HEK293 (cell line): ENCODE measurements around the gene VDR.

Experiments used
- CTCF ChIA-PET: fragments of 350-600 bp; formaldehyde crosslinking; extraction: SDS; loops from one replicate; lab custom pipeline; 2021; ENCODE audit warnings: antibody characterized with exemption; lab: Yijun Ruan, JAX
- POLR2A ChIA-PET: fragments of 300-600 bp; formaldehyde crosslinking; extraction: SDS; loops from one replicate; lab custom pipeline; 2020; ENCODE audit warnings: antibody characterized with exemption, inconsistent platforms; lab: Yijun Ruan, JAX
- H3K27ac ChIP-seq: fragments of 200-500 bp; sonication (Bioruptor generic); 2 replicates; pipeline ENCODE4 v1.5.1; 2014; ENCODE audit warnings: low read depth, low read length, control low read depth, inconsistent platforms; ENCODE audit errors: extremely low read depth
- H3K36me3 ChIP-seq, 2 experiments: fragments of 200-500 bp in 1 of 2; sonication (Bioruptor generic) in 1 of 2; 1 replicate in 1 of 2; 2 replicates in 1 of 2; pipeline ENCODE4 v1.5.1; 2014 to 2017; ENCODE audit warnings: inconsistent platforms in 2 of 2, low read length in 2 of 2; ENCODE audit not compliant: control insufficient read depth in 2 of 2, insufficient read depth in 1 of 2
- H3K4me1 ChIP-seq: fragments of 200-500 bp; sonication (Bioruptor generic); 2 replicates; pipeline ENCODE4 v1.5.1; 2014; ENCODE audit warnings: mild to moderate bottlenecking, low read length, inconsistent platforms; ENCODE audit not compliant: control insufficient read depth, insufficient read depth
- H3K4me3 ChIP-seq: 2 replicates; pipeline ENCODE4 v1.5.1; 2011; ENCODE audit warnings: low read depth, mild to moderate bottlenecking, control low read depth, low read length, moderate library complexity
- H3K9me3 ChIP-seq: fragments of 200-500 bp; sonication (Bioruptor generic); 2 replicates; pipeline ENCODE4 v1.5.1; 2014; ENCODE audit warnings: low read depth, low read length, inconsistent platforms; ENCODE audit not compliant: control insufficient read depth, insufficient read depth
- KLF1 ChIP-seq: fragments of 450-650 bp; formaldehyde crosslinking; IDR thresholded peaks from 2 replicates; pipeline ENCODE4 v1.5.1; 2016; ENCODE audit warnings: missing biosample characterization, missing genetic modification characterization
- MZF1 ChIP-seq: fragments of 450-650 bp; formaldehyde crosslinking; IDR thresholded peaks from 2 replicates; pipeline ENCODE4 v1.5.1; 2017; ENCODE audit warnings: missing biosample characterization, missing genetic modification characterization, borderline replicate concordance
- OSR2 ChIP-seq: fragments of 450-650 bp; formaldehyde crosslinking; IDR thresholded peaks from 2 replicates; pipeline ENCODE4 v1.5.1; 2016; ENCODE audit warnings: missing biosample characterization, missing genetic modification characterization
- ZFP41 ChIP-seq: fragments of 450-650 bp; formaldehyde crosslinking; IDR thresholded peaks from 2 replicates; pipeline ENCODE4 v1.5.1; 2016; ENCODE audit warnings: missing biosample characterization, missing genetic modification characterization, borderline replicate concordance
- ZIC2 ChIP-seq: fragments of 450-650 bp; formaldehyde crosslinking; IDR thresholded peaks from 2 replicates; pipeline ENCODE4 v1.5.1; 2016; ENCODE audit warnings: missing biosample characterization, missing genetic modification characterization
- ZNF266 ChIP-seq: fragments of 450-650 bp; formaldehyde crosslinking; IDR thresholded peaks from 2 replicates; pipeline ENCODE4 v1.5.1; 2016; ENCODE audit warnings: missing biosample characterization, missing genetic modification characterization, low read depth
- ZNF426 ChIP-seq: fragments of 450-650 bp; formaldehyde crosslinking; IDR thresholded peaks from 2 replicates; pipeline ENCODE4 v1.5.1; 2017; ENCODE audit warnings: missing biosample characterization, missing genetic modification characterization, mild to moderate bottlenecking, inconsistent platforms, moderate library complexity
- ZNF624 ChIP-seq: fragments of 450-650 bp; formaldehyde crosslinking; IDR thresholded peaks from 2 replicates; pipeline ENCODE4 v1.5.1; 2017; ENCODE audit warnings: missing biosample characterization, missing genetic modification characterization
- ZNF843 ChIP-seq: fragments of 450-650 bp; formaldehyde crosslinking; IDR thresholded peaks from 2 replicates; pipeline ENCODE4 v1.5.1; 2016; ENCODE audit warnings: missing biosample characterization, missing genetic modification characterization
- TF ChIP-seq, protein P1 (sequence below): fragments of 450-650 bp; formaldehyde crosslinking; IDR thresholded peaks from 2 replicates; pipeline ENCODE4 v1.5.1; 2016; ENCODE audit warnings: missing biosample characterization, missing genetic modification characterization

Gene VDR

DNA sequence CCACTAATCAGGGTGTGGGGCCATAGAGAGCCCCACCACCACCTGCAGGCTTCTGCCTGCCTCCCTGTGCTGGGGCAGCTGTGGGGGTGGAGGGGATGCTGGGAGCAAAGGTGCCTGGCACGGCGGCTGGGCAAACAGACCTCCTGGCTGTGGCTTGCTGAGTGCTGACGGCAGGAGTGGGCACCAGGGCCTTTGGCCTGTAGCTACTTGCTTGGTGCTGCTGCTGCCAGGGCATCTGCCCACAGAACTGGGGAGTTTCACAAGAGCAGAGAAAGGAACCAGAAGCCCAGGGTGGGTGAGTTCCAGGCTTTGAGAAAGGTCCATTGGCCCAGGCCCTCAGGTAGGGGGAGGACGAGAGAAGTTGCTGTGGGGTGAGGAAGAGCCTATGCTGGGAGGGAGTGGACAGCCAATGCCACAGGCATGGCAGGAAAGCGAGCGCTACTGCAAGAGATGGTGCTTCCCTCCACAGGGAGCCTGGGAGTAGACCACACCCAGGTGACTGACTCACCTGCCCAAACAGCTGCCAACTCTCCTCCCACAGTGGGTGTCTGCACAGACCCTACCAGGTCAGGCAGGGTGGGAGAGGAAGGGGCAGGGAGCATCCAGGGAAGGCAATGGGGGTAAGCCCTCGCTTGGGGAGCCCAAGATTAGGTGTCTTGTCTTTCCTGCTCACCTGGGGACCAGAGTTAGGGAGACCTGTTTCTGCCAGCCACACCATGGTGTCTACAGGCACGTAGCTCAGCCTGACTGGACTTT, 46.1 kb downstream of the VDR start:
- no peak overlapping the region for H3K27ac ChIP-seq
- no peaks in the 10 kb centered on the region for H3K4me1 ChIP-seq
- POLR2A ChIA-PET: no interaction called here
- TF ChIP-seq OSR2 (tag by site-specific recombination): no peak
- 0 out of 2 replicates have a peak, but pooled peaks have one; percentile 43 for TF ChIP-seq KLF1 (tag by site-specific recombination)
- TF ChIP-seq ZIC2 (tag by site-specific recombination): peak; percentile 30; the same call in 1 of the 2 replicates
- no peaks in the 10 kb centered on the region for H3K36me3 ChIP-seq
- H3K9me3 ChIP-seq: no peaks in the 10 kb centered on the region
- CTCF ChIA-PET: interaction anchor here (0.6 to 1.7 kb wide), 4 partner anchors 9 to 117 kb away, joined by 3 to 5 read pairs (median 4); no protein-coding TSS in a partner anchor
- no peak overlapping the region for H3K4me3 ChIP-seq

DNA sequence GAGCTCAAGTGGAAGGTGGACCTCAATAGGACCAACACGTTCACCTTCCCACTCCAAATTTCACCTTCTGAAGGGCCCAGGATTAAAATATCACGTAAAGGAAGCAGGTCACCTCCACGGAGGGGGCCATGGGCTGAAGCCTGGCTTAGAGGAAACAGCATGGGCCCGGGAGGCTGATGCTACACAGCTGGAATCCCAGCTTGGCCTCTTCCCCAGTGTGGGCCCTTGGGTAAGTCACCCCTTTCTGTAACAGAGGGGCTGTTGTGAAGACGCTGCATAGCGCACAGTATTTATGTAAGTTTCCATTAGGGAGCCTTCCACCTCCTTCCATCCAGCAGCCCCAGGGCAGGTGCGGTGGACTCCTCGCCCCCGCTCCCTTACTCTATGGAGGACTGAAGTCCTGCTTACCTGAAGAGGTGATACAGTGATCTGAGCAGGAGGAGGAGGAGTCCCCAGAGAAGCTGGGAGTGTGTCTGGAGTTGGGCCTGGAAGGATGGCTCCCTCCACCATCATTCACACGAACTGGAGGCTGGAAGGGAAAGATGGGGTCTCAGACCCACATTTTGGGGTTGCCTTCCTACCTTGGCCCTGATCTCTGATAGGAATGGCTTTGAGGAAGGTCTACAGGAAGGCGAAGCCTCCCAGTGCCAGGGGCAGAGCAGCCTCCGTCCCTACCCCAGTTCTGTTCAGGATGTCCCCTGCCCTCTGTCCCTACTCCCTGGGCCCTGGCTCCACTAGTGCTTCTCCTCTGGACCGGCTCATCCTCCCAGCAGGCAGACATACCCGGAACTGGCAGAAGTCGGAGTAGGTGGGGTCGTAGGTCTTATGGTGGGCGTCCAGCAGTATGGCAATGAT, 47.8 kb downstream of the VDR start:
- Histone ChIP-seq H3K4me1 (no peaks in the 10 kb centered on the region), H3K27ac (no peak overlapping the region), H3K9me3 (no peaks in the 10 kb centered on the region), H3K36me3 (no peaks in the 10 kb centered on the region), H3K4me3 (no peak overlapping the region)
- POLR2A ChIA-PET: no interaction called here
- CTCF ChIA-PET: interaction anchor here (0.6 to 1.7 kb wide), 3 partner anchors 18 to 115 kb away, joined by 4 to 5 read pairs (median 5); no protein-coding TSS in a partner anchor
- TF ChIP-seq, protein P1, sequence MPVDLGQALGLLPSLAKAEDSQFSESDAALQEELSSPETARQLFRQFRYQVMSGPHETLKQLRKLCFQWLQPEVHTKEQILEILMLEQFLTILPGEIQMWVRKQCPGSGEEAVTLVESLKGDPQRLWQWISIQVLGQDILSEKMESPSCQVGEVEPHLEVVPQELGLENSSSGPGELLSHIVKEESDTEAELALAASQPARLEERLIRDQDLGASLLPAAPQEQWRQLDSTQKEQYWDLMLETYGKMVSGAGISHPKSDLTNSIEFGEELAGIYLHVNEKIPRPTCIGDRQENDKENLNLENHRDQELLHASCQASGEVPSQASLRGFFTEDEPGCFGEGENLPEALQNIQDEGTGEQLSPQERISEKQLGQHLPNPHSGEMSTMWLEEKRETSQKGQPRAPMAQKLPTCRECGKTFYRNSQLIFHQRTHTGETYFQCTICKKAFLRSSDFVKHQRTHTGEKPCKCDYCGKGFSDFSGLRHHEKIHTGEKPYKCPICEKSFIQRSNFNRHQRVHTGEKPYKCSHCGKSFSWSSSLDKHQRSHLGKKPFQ (tag by site-specific recombination): no peak
- TF ChIP-seq ZIC2 (tag by site-specific recombination): peak; percentile 31; the same call in 1 of the 2 replicates
- TF ChIP-seq ZFP41 (tag by site-specific recombination): no peak
- no peak for TF ChIP-seq ZNF624 (tag by site-specific recombination)

DNA sequence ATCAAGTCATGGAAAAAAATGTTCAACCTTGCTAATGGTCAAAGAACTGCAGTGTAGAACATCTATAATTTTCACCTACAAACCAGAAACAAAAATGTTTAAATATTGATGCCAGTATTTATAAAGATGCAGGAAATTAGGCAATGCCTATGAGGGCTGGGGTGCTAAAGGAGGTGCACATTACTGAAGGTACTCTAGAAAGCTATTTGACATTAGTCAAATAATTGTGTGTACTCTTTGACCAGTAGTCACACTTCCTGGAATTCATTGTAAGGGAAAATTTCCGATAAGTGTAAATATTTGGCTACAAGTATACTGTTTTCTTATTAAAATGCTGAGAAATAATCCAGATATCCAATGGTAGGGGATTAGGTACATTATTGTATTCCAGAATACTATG, 48.7 kb downstream of the VDR start:
- Histone ChIP-seq H3K9me3 (no peaks in the 10 kb centered on the region), H3K4me3 (no peak overlapping the region), H3K36me3 (no peaks in the 10 kb centered on the region), H3K27ac (no peak overlapping the region), H3K4me1 (no peaks in the 10 kb centered on the region; the same call in 1 of the 2 replicates)
- ChIA-PET CTCF (interaction anchor here (1.1 to 1.3 kb wide), 3 partner anchors 17 to 141 kb away, joined by 3 to 5 read pairs (median 4); no protein-coding TSS in a partner anchor), POLR2A (no interaction called here)
- TF ChIP-seq ZNF843 (tag by site-specific recombination) (no peak), MZF1 (tag by site-specific recombination) (peak; percentile 89; the same call in 1 of the 2 replicates)

DNA sequence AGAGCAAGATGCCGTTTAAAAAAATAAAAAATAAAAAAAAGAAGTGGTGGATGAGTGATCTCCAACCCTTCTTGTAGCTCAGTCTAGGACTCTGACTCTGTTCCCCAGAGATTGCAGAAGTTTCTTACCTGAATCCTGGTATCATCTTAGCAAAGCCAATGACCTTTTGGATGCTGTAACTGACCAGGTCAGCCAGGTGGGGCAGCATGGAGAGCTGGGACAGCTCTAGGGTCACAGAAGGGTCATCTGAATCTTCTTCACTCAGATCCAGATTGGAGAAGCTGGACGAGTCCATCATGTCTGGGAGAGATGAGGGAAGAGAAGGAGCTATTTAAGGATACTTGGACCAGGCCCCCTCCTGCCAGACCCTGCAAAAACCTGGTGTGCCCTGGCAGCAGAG, 49.3 kb downstream of the VDR start:
- Histone ChIP-seq H3K4me1 (peaks cover 3% of the 10 kb centered on the region; the same call in 1 of the 2 replicates), H3K4me3 (no peak overlapping the region), H3K36me3 (no peaks in the 10 kb centered on the region), H3K9me3 (no peaks in the 10 kb centered on the region), H3K27ac (no peak overlapping the region)
- TF ChIP-seq ZNF426 (tag by site-specific recombination) (0 out of 2 replicates have a peak, but pooled peaks have one; percentile 3), ZNF266 (no peak)
- ChIA-PET CTCF (interaction anchor here (1.1 to 1.3 kb wide), 3 partner anchors 16 to 140 kb away, joined by 3 to 5 read pairs (median 4); no protein-coding TSS in a partner anchor), POLR2A (no interaction called here)
